Transverse colon (tissue), 4 donors: ENCODE measurements around the gene ZBTB46. TPM values are rescaled to one million over a fixed set of nuclear protein-coding genes. Genes with fewer than 3 reads are reported as not detected.

Source experiments
- DNase-seq: peaks from one replicate; pipeline ENCODE4 v3.0.0-alpha.2; 2019
- H3K27ac ChIP-seq, 4 donors: fragments of 200-600 bp; sonication (generic); 2 replicates each; pipeline ENCODE4 v1.5.1; 2016 to 2018; ENCODE audit warnings: inconsistent platforms in 4 of 4
- H3K27me3 ChIP-seq: fragments of 200-600 bp; sonication (generic); 2 replicates; pipeline ENCODE4 v1.5.1; 2017; ENCODE audit warnings: inconsistent platforms
- H3K36me3 ChIP-seq, 4 donors: fragments of 200-600 bp; sonication (generic); 2 replicates each; pipeline ENCODE4 v1.5.1; 2017 to 2019; ENCODE audit warnings: inconsistent platforms in 4 of 4
- H3K4me1 ChIP-seq, 4 donors: fragments of 200-600 bp; sonication (generic); 2 replicates each; pipeline ENCODE4 v1.5.1; 2017 to 2020; ENCODE audit warnings: inconsistent platforms in 4 of 4
- H3K4me3 ChIP-seq, 4 donors: fragments of 200-600 bp; sonication (generic); 1 replicate in 1 of 4; 2 replicates in 3 of 4; pipeline versions ENCODE4 v1.5.1 to v1.6.1; 2017 to 2019; ENCODE audit warnings: inconsistent platforms in 4 of 4
- H3K9me3 ChIP-seq, 2 donors: fragments of 200-600 bp; sonication (generic); 2 replicates each; pipeline ENCODE4 v1.5.1; 2017 to 2019; ENCODE audit warnings: inconsistent platforms in 2 of 2
- EP300 ChIP-seq: sonication (generic); formaldehyde crosslinking; IDR thresholded peaks from one replicate; pipeline ENCODE4 v1.6.1; 2017; ENCODE audit warnings: antibody characterized with exemption, low read depth
- POLR2A ChIP-seq: fragments of 450-650 bp; IDR thresholded peaks from one replicate; pipeline ENCODE4 v1.6.1; 2016; ENCODE audit warnings: antibody characterized with exemption, mild to moderate bottlenecking, moderate library complexity
- POLR2AphosphoS5 ChIP-seq, 3 donors: sonication (generic); formaldehyde crosslinking; IDR thresholded peaks; one replicate each; pipeline ENCODE4 v1.6.1; 2016; ENCODE audit warnings: antibody characterized with exemption in 3 of 3
- WGBS, 2 donors: methylation state at CpG; one replicate each; pipeline ENCODE4 v1.1.5; 2018; ENCODE audit warnings: low coverage in 1 of 2; 5-methylcytosine and 5-hydroxymethylcytosine counted together
- in situ Hi-C, 4 donors: fragments of 200-750 bp; cut with MboI; loops; one replicate each; pipeline versions ENCODE4 v1.15.0 to v1.15.1; 2017; ENCODE audit warnings: low sequenced_read_pairs in 3 of 4, low pct_ligation_motif_present in 1 of 4, low pct_unique_long_range_greater_than_20kb in 1 of 4
- intact Hi-C: fragments of 100-400 bp; cut with DNase I; formaldehyde crosslinking; loops from one replicate; pipeline ENCODE4 v1.15.1; 2023; ENCODE audit warnings: low total_unique reads
- total RNA-seq, 4 donors: library from RNA; depleted of rRNA; stranded (reverse); fragments of >200 nt; gene quantifications; one replicate each; pipeline ENCODE4 v1.1.0, GENCODE V29; 2016
- TF ChIP-seq, protein P1 (sequence below), 5 experiments: fragments of 200-600 bp in 3 of 5; fragments of 450-650 bp in 2 of 5; sonication (generic) in 3 of 5; IDR thresholded peaks; 1 replicate in 2 of 5; 2 replicates in 3 of 5; pipeline ENCODE4 v1.5.1; 2016 to 2017; ENCODE audit warnings: antibody characterized with exemption in 5 of 5, inconsistent platforms in 3 of 5, mild to moderate bottlenecking in 2 of 5, moderate library complexity in 1 of 5

ZBTB46 gene
- total RNA-seq, 4 donors from 2014 or later, result 2.3 to 6.0 (median 5.3) TPM

DNA sequence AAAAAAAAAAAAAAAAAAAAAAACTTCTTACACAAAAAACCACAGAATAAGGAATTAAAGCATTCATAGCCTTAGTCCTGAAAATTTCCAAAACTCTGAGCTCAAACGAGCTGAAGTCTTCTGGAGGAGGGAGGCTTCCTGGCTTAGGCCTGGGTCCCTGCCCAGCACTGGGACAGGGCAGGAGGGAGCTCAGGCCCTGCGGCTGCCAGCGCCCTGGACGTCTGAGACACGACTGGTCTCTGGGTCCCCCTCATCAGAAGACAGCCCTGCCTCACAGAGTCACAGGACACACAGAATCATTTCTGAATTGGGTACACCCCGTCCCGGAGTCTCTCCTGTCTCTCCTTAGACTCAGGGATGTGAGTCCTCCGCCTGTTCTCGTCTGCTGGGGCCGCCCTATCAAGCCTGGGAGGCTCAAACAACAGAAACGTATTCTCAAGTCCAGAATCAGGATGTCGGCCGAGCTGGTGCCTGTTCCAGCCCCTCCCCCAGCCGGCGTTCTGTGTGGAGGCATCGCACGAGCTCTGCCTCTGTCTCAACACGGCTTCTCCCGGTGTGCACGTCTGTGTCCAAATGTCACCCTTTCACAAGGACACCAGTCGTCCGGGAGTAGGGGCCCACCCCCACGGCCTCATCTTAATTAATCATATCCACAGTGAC is 39.4 kb downstream of the ZBTB46 start:
- no peak overlapping the region for H3K27ac ChIP-seq
- H3K4me1 ChIP-seq, result no peaks in the 10 kb centered on the region
- TF ChIP-seq, protein P1, sequence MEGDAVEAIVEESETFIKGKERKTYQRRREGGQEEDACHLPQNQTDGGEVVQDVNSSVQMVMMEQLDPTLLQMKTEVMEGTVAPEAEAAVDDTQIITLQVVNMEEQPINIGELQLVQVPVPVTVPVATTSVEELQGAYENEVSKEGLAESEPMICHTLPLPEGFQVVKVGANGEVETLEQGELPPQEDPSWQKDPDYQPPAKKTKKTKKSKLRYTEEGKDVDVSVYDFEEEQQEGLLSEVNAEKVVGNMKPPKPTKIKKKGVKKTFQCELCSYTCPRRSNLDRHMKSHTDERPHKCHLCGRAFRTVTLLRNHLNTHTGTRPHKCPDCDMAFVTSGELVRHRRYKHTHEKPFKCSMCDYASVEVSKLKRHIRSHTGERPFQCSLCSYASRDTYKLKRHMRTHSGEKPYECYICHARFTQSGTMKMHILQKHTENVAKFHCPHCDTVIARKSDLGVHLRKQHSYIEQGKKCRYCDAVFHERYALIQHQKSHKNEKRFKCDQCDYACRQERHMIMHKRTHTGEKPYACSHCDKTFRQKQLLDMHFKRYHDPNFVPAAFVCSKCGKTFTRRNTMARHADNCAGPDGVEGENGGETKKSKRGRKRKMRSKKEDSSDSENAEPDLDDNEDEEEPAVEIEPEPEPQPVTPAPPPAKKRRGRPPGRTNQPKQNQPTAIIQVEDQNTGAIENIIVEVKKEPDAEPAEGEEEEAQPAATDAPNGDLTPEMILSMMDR (IDR thresholded peaks at IDR 0.05), result no peak
- TF ChIP-seq EP300, result no peak
- no peak for TF ChIP-seq POLR2A
- TF ChIP-seq POLR2AphosphoS5 (IDR thresholded peaks at IDR 0.05), result no peak
- H3K36me3 ChIP-seq, result no peaks in the 10 kb centered on the region
- no peak for DNase-seq
- H3K9me3 ChIP-seq, result no peaks in the 10 kb centered on the region
- WGBS, 2 donors, result 72% methylated on average over 23 of the region's 23 CpGs; no CpG with 5 or more reads in 1 of the 2 donors
- no peaks in the 10 kb centered on the region for H3K27me3 ChIP-seq
- intact Hi-C loops, result no loop called here
- in situ Hi-C loops, result no loop called here
- H3K4me3 ChIP-seq, result no peak overlapping the region

DNA sequence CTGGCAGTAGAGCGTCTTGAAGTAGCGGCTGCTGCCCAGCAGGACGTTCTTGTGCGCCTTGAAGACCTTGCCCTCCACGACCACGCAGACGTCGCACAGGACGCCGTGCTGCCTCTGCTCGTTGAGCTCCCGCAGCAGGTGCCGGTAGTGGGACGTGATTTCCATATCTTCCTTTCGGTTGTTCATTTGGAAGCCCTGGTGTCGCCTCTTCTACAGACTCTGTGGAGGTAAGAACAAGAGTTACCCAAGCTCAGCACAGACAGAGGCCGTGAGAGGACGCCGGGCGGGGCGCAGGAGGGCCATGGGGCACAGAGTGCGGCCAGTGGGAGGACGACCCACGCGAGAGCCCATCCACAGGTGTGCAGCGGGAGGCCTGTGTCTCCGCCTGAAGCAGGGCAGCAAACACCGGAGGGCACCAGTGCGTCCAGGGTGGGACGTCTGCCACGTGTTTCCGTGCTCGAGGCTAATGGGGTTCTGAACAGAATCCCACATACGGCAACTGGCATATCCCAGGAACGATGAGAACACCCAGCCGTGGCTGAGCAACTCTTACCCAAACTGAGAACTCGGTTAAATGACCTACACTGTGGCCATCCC is 40.4 kb downstream of the ZBTB46 start:
- no peaks in the 10 kb centered on the region for H3K36me3 ChIP-seq
- 91 to 100% methylated on average over 1 to 37 of the region's 37 CpGs for WGBS, 2 donors
- H3K9me3 ChIP-seq, result no peaks in the 10 kb centered on the region
- no peak overlapping the region for H3K27ac ChIP-seq
- intact Hi-C loops, result no loop called here
- no peak overlapping the region for H3K4me3 ChIP-seq
- H3K4me1 ChIP-seq, result no peaks in the 10 kb centered on the region
- TF ChIP-seq EP300, result no peak
- TF ChIP-seq, protein P1 (IDR thresholded peaks at IDR 0.05), result no peak
- no peak for TF ChIP-seq POLR2A
- no peak for TF ChIP-seq POLR2AphosphoS5 (IDR thresholded peaks at IDR 0.05)
- no peak for DNase-seq
- no peaks in the 10 kb centered on the region for H3K27me3 ChIP-seq
- in situ Hi-C loops, result no loop called here

DNA sequence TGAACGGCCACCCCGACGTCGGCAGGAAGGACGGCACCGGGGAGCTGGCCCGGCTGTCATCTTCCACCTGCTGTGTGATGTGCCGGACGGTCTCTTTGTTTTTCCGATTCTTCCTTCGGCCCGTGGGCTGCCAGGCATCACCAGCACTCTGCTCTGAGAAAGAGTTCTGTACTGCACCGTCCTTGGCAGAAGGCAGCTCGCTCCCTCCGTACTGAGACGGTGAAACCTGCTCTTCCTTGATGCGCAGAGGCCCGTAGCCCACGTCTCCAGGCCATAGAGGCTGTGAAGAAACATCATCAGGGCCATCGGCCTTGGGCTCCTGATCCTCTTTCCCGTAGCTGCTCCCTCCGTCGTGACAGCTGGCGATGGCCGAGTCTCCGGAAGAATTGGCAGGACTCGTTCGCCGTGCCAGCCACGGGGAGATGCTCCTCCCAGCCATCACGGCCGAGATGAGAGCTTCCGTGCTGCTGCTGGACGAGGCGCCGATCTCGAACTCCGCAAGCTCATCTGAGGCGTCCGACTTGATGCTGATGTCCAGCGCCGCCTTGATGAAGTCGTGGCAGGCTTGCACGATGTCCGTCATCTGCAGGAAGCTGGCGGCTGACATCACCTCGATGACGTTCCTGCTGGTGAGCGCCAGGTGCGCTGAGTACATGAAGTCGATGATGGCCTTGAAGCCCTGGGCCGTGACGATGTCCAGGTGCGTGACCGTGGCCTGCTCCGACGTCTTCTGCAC is 41.1 kb downstream of the ZBTB46 start:
- Histone ChIP-seq H3K4me3 (no peak overlapping the region), H3K4me1 (no peaks in the 10 kb centered on the region), H3K27me3 (no peaks in the 10 kb centered on the region), H3K9me3 (no peaks in the 10 kb centered on the region), H3K27ac (no peak overlapping the region), H3K36me3 (no peaks in the 10 kb centered on the region)
- in situ Hi-C loops (no loop called here), intact Hi-C loops (loop anchor here (10.0 kb wide), 1 partner anchor 255 kb away; the partner anchor contains the start of gene PTK6)
- DNase-seq, result no peak
- TF ChIP-seq POLR2A, result no peak
- TF ChIP-seq EP300, result no peak
- no peak for TF ChIP-seq POLR2AphosphoS5 (IDR thresholded peaks at IDR 0.05)
- TF ChIP-seq, protein P1 (IDR thresholded peaks at IDR 0.05), result no peak
- 95% methylated on average over 57 of the region's 57 CpGs; no CpG with 5 or more reads in 1 of the 2 donors for WGBS, 2 donors

DNA sequence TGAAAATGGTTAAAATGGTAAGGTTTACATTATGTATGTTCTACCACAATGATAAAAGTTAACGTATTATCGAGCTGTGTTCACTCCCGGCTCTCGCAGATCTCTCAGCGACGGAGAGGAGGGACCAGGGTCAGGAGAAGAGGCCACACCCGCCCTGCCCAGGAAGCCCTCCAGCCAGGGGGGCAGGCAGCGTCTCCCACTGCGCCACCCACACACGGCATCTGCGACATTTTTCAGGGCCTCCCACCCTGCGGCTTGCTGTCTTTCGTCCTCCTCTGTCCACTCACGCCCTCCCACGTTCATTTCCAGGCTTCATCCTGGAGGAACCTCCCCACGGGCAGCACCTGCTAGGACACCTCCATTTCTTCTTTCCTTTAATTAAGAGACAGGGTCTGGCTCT is 43.3 kb downstream of the ZBTB46 start:
- intact Hi-C loops, result loop anchor here (10.0 kb wide), 1 partner anchor 253 kb away; the partner anchor contains the start of gene PTK6

More for the DNA sequence above, 43.3 kb downstream of the ZBTB46 start:
- Histone ChIP-seq H3K27ac (no peak overlapping the region), H3K4me3 (no peak overlapping the region), H3K4me1 (no peaks in the 10 kb centered on the region), H3K9me3 (no peaks in the 10 kb centered on the region), H3K36me3 (no peaks in the 10 kb centered on the region), H3K27me3 (no peaks in the 10 kb centered on the region)
- WGBS, 2 donors, result 85 to 87% methylated on average over 4 to 16 of the region's 16 CpGs
- no peak for DNase-seq
- TF ChIP-seq, protein P1 (IDR thresholded peaks at IDR 0.05), result no peak
- TF ChIP-seq POLR2AphosphoS5 (IDR thresholded peaks at IDR 0.05) (no peak), POLR2A (no peak), EP300 (no peak)
- in situ Hi-C loops, result no loop called here
